ENCODE data around the gene COQ2.
"Not testable (repeated sequence)": the region's sequence is repeated elsewhere in the genome, so short reads cannot be mapped to it uniquely, and the experiment has no call there.

The COQ2 gene

DNA sequence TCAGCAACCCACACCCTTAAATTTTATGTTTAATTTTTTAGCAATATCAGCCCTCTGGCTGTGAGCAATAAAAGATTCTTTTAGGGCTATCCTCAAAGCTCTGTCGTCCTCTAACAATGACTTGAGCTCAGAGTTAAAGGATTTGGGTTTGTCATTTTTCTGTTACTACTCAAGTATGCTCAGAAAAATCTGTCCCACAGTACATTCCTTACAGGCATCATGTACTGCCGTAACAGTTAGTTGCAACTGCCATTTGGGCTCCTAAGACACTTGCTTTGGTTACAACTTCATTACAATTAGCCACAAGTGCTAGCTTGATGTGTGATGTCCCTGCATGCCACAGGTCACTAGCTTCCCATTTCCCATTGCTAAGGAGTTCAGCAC lies 33.2 kb downstream of the COQ2 start:
- Histone ChIP-seq H3K27me3 (ENCODE audit: control insufficient read depth in 1 of 2, insufficient read depth in 2 of 2, low read length in 2 of 2) (no peaks in the 10 kb centered on the region), H3K27ac (ENCODE audit: low read depth, low read length) (no peak overlapping the region), H3K4me1 (ENCODE audit: control insufficient read depth in 1 of 2, insufficient read depth in 2 of 2, low read length in 2 of 2) (peaks cover 17 to 19% of the 10 kb centered on the region in 2 donors), H3K36me3 (ENCODE audit: control insufficient read depth in 1 of 2, insufficient read depth in 2 of 2, low read length in 2 of 2) (no peaks in the 10 kb centered on the region), H3K9me3 (ENCODE audit: control insufficient read depth in 1 of 2, low read length in 2 of 2) (no peaks in the 10 kb centered on the region), H3K4me3 (ENCODE audit: low read depth in 1 of 2, low read length in 2 of 2) (no peak overlapping the region), H3K9ac (ENCODE audit: low read depth in 1 of 2, low read length in 2 of 2) (no peak overlapping the region)

DNA sequence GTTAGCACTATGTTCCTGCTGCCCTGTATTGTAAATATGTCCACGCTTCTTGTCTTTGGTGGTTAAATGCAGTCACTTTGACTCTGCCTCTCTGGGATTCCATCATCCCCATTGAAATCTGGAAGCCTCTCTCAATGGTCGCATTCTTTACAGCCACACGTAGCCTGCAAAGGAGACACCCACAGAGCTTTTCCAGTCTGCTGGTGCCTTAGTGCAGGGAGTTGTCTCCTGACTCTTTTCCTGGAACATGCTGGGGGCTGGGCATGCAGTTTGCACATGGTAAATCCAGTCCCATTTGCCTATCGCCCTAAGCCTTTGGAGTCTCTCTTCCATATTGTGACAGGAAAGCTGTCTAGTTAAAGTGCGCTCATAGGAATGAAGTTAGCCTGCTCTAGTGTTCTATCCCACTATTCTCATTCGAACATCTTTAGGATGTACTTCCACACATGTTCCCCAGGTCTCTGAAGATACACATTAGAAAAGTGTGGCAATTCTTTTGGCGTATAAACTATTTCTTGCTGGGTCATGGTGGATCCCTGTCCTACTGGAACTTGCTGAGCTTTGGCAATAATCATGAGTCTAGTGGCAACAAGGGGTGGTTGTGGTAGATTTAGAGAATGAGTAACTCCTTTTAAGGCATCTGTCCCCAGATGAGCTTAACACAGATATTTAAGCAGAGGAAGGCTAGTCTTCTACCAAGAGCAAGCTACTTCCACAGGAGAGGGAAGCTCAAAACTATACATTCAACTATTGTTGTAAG lies 33.7 kb downstream of the COQ2 start:
- no peaks in the 10 kb centered on the region for H3K9me3 ChIP-seq (ENCODE audit: control insufficient read depth in 1 of 2, low read length in 2 of 2)
- H3K27me3 ChIP-seq (ENCODE audit: control insufficient read depth in 1 of 2, insufficient read depth in 2 of 2, low read length in 2 of 2), result no peaks in the 10 kb centered on the region
- H3K27ac ChIP-seq (ENCODE audit: low read depth, low read length), result no peak overlapping the region
- no peak overlapping the region for H3K9ac ChIP-seq (ENCODE audit: low read depth in 1 of 2, low read length in 2 of 2)
- no peaks in the 10 kb centered on the region for H3K36me3 ChIP-seq (ENCODE audit: control insufficient read depth in 1 of 2, insufficient read depth in 2 of 2, low read length in 2 of 2)
- peaks cover 12 to 19% of the 10 kb centered on the region in 2 donors for H3K4me1 ChIP-seq (ENCODE audit: control insufficient read depth in 1 of 2, insufficient read depth in 2 of 2, low read length in 2 of 2)
- H3K4me3 ChIP-seq (ENCODE audit: low read depth in 1 of 2, low read length in 2 of 2), result no peak overlapping the region

- Histone ChIP-seq H3K27ac (ENCODE audit: low read depth, low read length) (no peak overlapping the region), H3K36me3 (ENCODE audit: control insufficient read depth in 1 of 2, insufficient read depth in 2 of 2, low read length in 2 of 2) (no peaks in the 10 kb centered on the region), H3K4me1 (ENCODE audit: control insufficient read depth in 1 of 2, insufficient read depth in 2 of 2, low read length in 2 of 2) (peaks cover 9 to 12% of the 10 kb centered on the region in 2 donors), H3K9me3 (ENCODE audit: control insufficient read depth in 1 of 2, low read length in 2 of 2) (no peaks in the 10 kb centered on the region), H3K9ac (ENCODE audit: low read depth in 1 of 2, low read length in 2 of 2) (no peak overlapping the region), H3K4me3 (ENCODE audit: low read depth in 1 of 2, low read length in 2 of 2) (no peak overlapping the region), H3K27me3 (ENCODE audit: control insufficient read depth in 1 of 2, insufficient read depth in 2 of 2, low read length in 2 of 2) (no peaks in the 10 kb centered on the region)
These were observed 36.1 kb downstream of the COQ2 start for GRCh38 chr4:83248486-83248885.

- Histone ChIP-seq H3K4me1 (ENCODE audit: control insufficient read depth in 1 of 2, insufficient read depth in 2 of 2, low read length in 2 of 2) (peaks cover 7 to 12% of the 10 kb centered on the region in 2 donors), H3K27ac (ENCODE audit: low read depth, low read length) (no peak overlapping the region), H3K9ac (ENCODE audit: low read depth in 1 of 2, low read length in 2 of 2) (no peak overlapping the region), H3K27me3 (ENCODE audit: control insufficient read depth in 1 of 2, insufficient read depth in 2 of 2, low read length in 2 of 2) (no peaks in the 10 kb centered on the region), H3K4me3 (ENCODE audit: low read depth in 1 of 2, low read length in 2 of 2) (no peak overlapping the region), H3K9me3 (ENCODE audit: control insufficient read depth in 1 of 2, low read length in 2 of 2) (no peaks in the 10 kb centered on the region), H3K36me3 (ENCODE audit: control insufficient read depth in 1 of 2, insufficient read depth in 2 of 2, low read length in 2 of 2) (no peaks in the 10 kb centered on the region)
These were observed 36.9 kb downstream of the COQ2 start for GRCh38 chr4:83247415-83248357.

GRCh38 chr4:83241132-83241531 lies 43.5 kb downstream of the COQ2 start:
- Histone ChIP-seq H3K36me3 (ENCODE audit: control insufficient read depth in 1 of 2, insufficient read depth in 2 of 2, low read length in 2 of 2) (no peaks in the 10 kb centered on the region), H3K9ac (ENCODE audit: low read depth in 1 of 2, low read length in 2 of 2) (no peak overlapping the region), H3K9me3 (ENCODE audit: control insufficient read depth in 1 of 2, low read length in 2 of 2) (no peaks in the 10 kb centered on the region), H3K4me3 (ENCODE audit: low read depth in 1 of 2, low read length in 2 of 2) (no peak overlapping the region), H3K27me3 (ENCODE audit: control insufficient read depth in 1 of 2, insufficient read depth in 2 of 2, low read length in 2 of 2) (no peaks in the 10 kb centered on the region), H3K27ac (ENCODE audit: low read depth, low read length) (no peak overlapping the region), H3K4me1 (ENCODE audit: control insufficient read depth in 1 of 2, insufficient read depth in 2 of 2, low read length in 2 of 2) (no peaks in the 10 kb centered on the region)

GRCh38 chr4:83240379-83240875 lies 44.2 kb downstream of the COQ2 start:
- Histone ChIP-seq H3K4me1 (ENCODE audit: control insufficient read depth in 1 of 2, insufficient read depth in 2 of 2, low read length in 2 of 2) (no peaks in the 10 kb centered on the region), H3K27me3 (ENCODE audit: control insufficient read depth in 1 of 2, insufficient read depth in 2 of 2, low read length in 2 of 2) (no peaks in the 10 kb centered on the region), H3K27ac (ENCODE audit: low read depth, low read length) (no peak overlapping the region), H3K9ac (ENCODE audit: low read depth in 1 of 2, low read length in 2 of 2) (no peak overlapping the region), H3K36me3 (ENCODE audit: control insufficient read depth in 1 of 2, insufficient read depth in 2 of 2, low read length in 2 of 2) (no peaks in the 10 kb centered on the region), H3K4me3 (ENCODE audit: low read depth in 1 of 2, low read length in 2 of 2) (no peak overlapping the region), H3K9me3 (ENCODE audit: control insufficient read depth in 1 of 2, low read length in 2 of 2) (no peaks in the 10 kb centered on the region)

GRCh38 chr4:83238393-83239248 lies 46.0 kb downstream of the COQ2 start:
- H3K4me3 ChIP-seq (ENCODE audit: low read depth in 1 of 2, low read length in 2 of 2), result no peak overlapping the region
- H3K9me3 ChIP-seq (ENCODE audit: control insufficient read depth in 1 of 2, low read length in 2 of 2), result no peaks in the 10 kb centered on the region
- no peaks in the 10 kb centered on the region for H3K27me3 ChIP-seq (ENCODE audit: control insufficient read depth in 1 of 2, insufficient read depth in 2 of 2, low read length in 2 of 2)
- no peak overlapping the region for H3K9ac ChIP-seq (ENCODE audit: low read depth in 1 of 2, low read length in 2 of 2)
- H3K4me1 ChIP-seq (ENCODE audit: control insufficient read depth in 1 of 2, insufficient read depth in 2 of 2, low read length in 2 of 2), result no peaks in the 10 kb centered on the region
- no peaks in the 10 kb centered on the region for H3K36me3 ChIP-seq (ENCODE audit: control insufficient read depth in 1 of 2, insufficient read depth in 2 of 2, low read length in 2 of 2)
- H3K27ac ChIP-seq (ENCODE audit: low read depth, low read length), result no peak overlapping the region

DNA sequence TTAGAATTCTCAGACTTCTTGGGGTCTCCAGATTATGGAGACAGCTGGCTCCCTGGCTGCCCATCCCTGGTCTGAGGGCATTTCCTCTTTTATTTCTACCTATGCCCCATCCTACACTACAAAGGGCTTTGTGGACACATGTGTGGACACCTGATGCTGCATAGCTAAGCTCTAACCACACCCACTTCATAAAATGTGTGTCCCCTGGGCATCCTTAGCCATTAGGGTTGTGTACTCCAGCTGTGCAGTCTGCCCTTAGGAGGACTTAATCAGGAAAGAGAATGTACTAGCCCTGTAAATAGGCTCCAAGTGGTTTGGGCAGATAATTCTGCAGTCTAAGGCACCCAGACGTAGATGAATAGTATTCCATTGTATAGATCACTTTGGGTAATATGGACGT lies 47.0 kb downstream of the COQ2 start:
- H3K9me3 ChIP-seq (ENCODE audit: control insufficient read depth in 1 of 2, low read length in 2 of 2), result no peaks in the 10 kb centered on the region
- no peak overlapping the region for H3K4me3 ChIP-seq (ENCODE audit: low read depth in 1 of 2, low read length in 2 of 2)
- no peaks in the 10 kb centered on the region for H3K36me3 ChIP-seq (ENCODE audit: control insufficient read depth in 1 of 2, insufficient read depth in 2 of 2, low read length in 2 of 2)
- H3K27me3 ChIP-seq (ENCODE audit: control insufficient read depth in 1 of 2, insufficient read depth in 2 of 2, low read length in 2 of 2), result no peaks in the 10 kb centered on the region
- H3K4me1 ChIP-seq (ENCODE audit: control insufficient read depth in 1 of 2, insufficient read depth in 2 of 2, low read length in 2 of 2), result peaks cover 0 to under 1% of the 10 kb centered on the region in 2 donors
- H3K9ac ChIP-seq (ENCODE audit: low read depth in 1 of 2, low read length in 2 of 2), result no peak overlapping the region
- H3K27ac ChIP-seq (ENCODE audit: low read depth, low read length), result no peak overlapping the region

DNA sequence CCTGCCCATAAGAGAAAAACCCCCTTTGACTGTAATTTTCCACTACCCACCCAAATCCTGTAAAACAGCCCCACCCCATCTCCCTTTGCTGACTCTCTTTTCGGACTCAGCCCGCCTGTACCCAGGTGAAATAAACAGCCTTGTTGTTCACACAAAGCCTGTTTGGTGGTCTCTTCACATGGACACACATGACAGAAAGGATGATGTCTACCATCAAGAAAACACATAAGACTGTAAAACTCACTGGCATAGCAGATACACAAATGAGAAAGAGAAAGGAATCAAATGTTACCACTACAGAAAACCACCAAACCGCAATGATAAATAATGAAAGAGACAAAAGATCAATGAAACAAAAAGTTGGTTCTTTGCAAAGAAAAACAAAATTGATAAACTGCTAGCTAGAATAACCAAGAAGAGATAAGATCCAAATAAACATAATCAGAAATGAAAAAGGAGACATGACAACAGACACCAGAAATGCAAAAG lies 48.9 kb downstream of the COQ2 start:
- not testable (repeated sequence) for H3K27me3 ChIP-seq (ENCODE audit: control insufficient read depth in 1 of 2, insufficient read depth in 2 of 2, low read length in 2 of 2); H3K27ac ChIP-seq (ENCODE audit: low read depth, low read length); H3K9ac ChIP-seq (ENCODE audit: low read depth in 1 of 2, low read length in 2 of 2); H3K36me3 ChIP-seq (ENCODE audit: control insufficient read depth in 1 of 2, insufficient read depth in 2 of 2, low read length in 2 of 2); H3K4me3 ChIP-seq (ENCODE audit: low read depth in 1 of 2, low read length in 2 of 2); H3K9me3 ChIP-seq (ENCODE audit: control insufficient read depth in 1 of 2, low read length in 2 of 2)
- H3K4me1 ChIP-seq (ENCODE audit: control insufficient read depth in 1 of 2, insufficient read depth in 2 of 2, low read length in 2 of 2), result peaks cover 8 to 13% of the 10 kb centered on the region in 2 donors
